Panc1 (cell line): ENCODE measurements around the gene SLC36A4. TPM values are rescaled to one million over a fixed set of nuclear protein-coding genes. Genes with fewer than 3 reads are reported as not detected.

ENCODE experiments used
- ATAC-seq: fragments of 200-7000 bp; cut with Tn5 transposase; 2 replicates; pipeline ENCODE4 v1.9.1; 2020; ENCODE audit warnings: mild to moderate bottlenecking, moderate library complexity
- BruUV-seq: library from RNA; stranded (reverse); fragments of 400-500 nt; replicated peaks from 2 replicates; lab custom pipeline; 2021; lab: Mats Ljungman, UMichigan
- CTCF ChIA-PET: fragments of 300-600 bp; sonication (Branson Sonifier 250); formaldehyde crosslinking; loops from one replicate; lab custom pipeline; 2022; ENCODE audit warnings: antibody characterized with exemption; lab: Charles Lee
- POLR2A ChIA-PET: fragments of 300-600 bp; sonication (Branson Sonifier 250); formaldehyde crosslinking; loops from one replicate; lab custom pipeline; 2022; ENCODE audit warnings: antibody characterized with exemption; lab: Charles Lee
- DNase-seq: peaks from one replicate; pipeline ENCODE4 v3.0.0-alpha.2; 2010; ENCODE audit warnings: low read depth, low spot score
- H3K27ac ChIP-seq: 2 replicates; pipeline ENCODE4 v1.5.1; 2011; ENCODE audit warnings: mild to moderate bottlenecking, low read length, inconsistent platforms
- H3K27me3 ChIP-seq: fragments of 200-500 bp; sonication (Bioruptor generic); 2 replicates; pipeline ENCODE4 v1.6.0; 2014; ENCODE audit warnings: low read length, inconsistent platforms; ENCODE audit not compliant: control insufficient read depth, insufficient read depth
- H3K36me3 ChIP-seq: fragments of 200-500 bp; sonication (Bioruptor generic); 2 replicates; pipeline ENCODE4 v1.5.1; 2014; ENCODE audit warnings: inconsistent platforms, mild to moderate bottlenecking, low read length, moderate library complexity; ENCODE audit not compliant: control insufficient read depth, insufficient read depth
- H3K4me1 ChIP-seq: 2 replicates; pipeline ENCODE4 v1.5.1; 2011; ENCODE audit warnings: inconsistent platforms, mild to moderate bottlenecking, low read length, moderate library complexity; ENCODE audit not compliant: control insufficient read depth, insufficient read depth
- H3K4me3 ChIP-seq, 2 experiments: 2 replicates each; pipeline ENCODE4 v1.5.1; 2011 to 2012; ENCODE audit warnings: low read depth in 2 of 2, low read length in 2 of 2, mild to moderate bottlenecking in 2 of 2, inconsistent platforms in 1 of 2, moderate library complexity in 1 of 2
- H3K9me3 ChIP-seq: fragments of 200-500 bp; sonication (Bioruptor generic); 2 replicates; pipeline ENCODE4 v1.5.1; 2014; ENCODE audit warnings: low read depth, mild to moderate bottlenecking, inconsistent platforms, low read length, moderate library complexity; ENCODE audit not compliant: control insufficient read depth, insufficient read depth
- CTCF ChIP-seq: fragments of 450-650 bp; IDR thresholded peaks from 2 replicates; pipeline ENCODE4 v1.5.1; 2017; ENCODE audit warnings: mild to moderate bottlenecking
- POLR2AphosphoS5 ChIP-seq: IDR thresholded peaks from 2 replicates; pipeline ENCODE4 v1.6.1; 2012; ENCODE audit warnings: mild to moderate bottlenecking, low read depth, low read length, moderate library complexity
- REST ChIP-seq, 2 experiments: IDR thresholded peaks; 2 replicates each; pipeline ENCODE4 v1.6.1; 2011 to 2012; ENCODE audit warnings: low read depth in 2 of 2, control low read depth in 1 of 2, low read length in 1 of 2, mild to moderate bottlenecking in 1 of 2, moderate library complexity in 1 of 2; ENCODE audit not compliant: insufficient read depth in 1 of 2
- SIN3A ChIP-seq: IDR thresholded peaks from 2 replicates; pipeline ENCODE4 v1.6.1; 2012; ENCODE audit warnings: low read depth, mild to moderate bottlenecking, low read length, moderate library complexity, borderline replicate concordance; ENCODE audit not compliant: insufficient read depth
- TCF7L2 ChIP-seq: IDR thresholded peaks from 2 replicates; pipeline ENCODE4 v1.6.1; 2011; ENCODE audit warnings: mild to moderate bottlenecking, low read depth, low read length, inconsistent platforms
- in situ Hi-C: cut with HindIII; loops from 2 replicates; pipeline ENCODE4 v1.10.0; 2016; ENCODE audit warnings: low sequenced_read_pairs, low pct_unique_long_range_greater_than_20kb
- intact Hi-C: fragments of 100-400 bp; cut with micrococcal nuclease; formaldehyde crosslinking; loops from one replicate; pipeline ENCODE4 v1.10.0; 2022; ENCODE audit not compliant: unreplicated experiment
- total RNA-seq: library from RNA; stranded (reverse); gene quantifications from one replicate; pipeline ENCODE4 v1.2.1, GENCODE V29; 2021; ENCODE audit not compliant: unreplicated experiment

SLC36A4 gene
- total RNA-seq, 1 experiment from 2014 or later, result 30.3 TPM

GRCh38 chr11:93189462-93189861, 8.3 kb downstream of the SLC36A4 start:
- intact Hi-C loops, result no loop called here
- in situ Hi-C loops, result no loop called here
- POLR2A ChIA-PET, result no interaction called here
- Histone ChIP-seq H3K9me3 (peaks cover 17% of the 10 kb centered on the region; the same call in 1 of the 2 replicates), H3K27ac (no peak overlapping the region), H3K4me3 (no peak overlapping the region), H3K36me3 (0 out of 2 replicates have a peak, but pooled peaks cover 2% of the 10 kb centered on the region), H3K27me3 (no peaks in the 10 kb centered on the region), H3K4me1 (no peaks in the 10 kb centered on the region)
- TF ChIP-seq SIN3A (no peak), TCF7L2 (no peak), CTCF (no peak), POLR2AphosphoS5 (no peak)
- BruUV-seq, result no TSS peak
- DNase-seq, result no peak
- CTCF ChIA-PET, result no interaction called here
- no peak for ATAC-seq

- H3K9me3 ChIP-seq, result peaks cover 17% of the 10 kb centered on the region; the same call in 1 of the 2 replicates
- no peak overlapping the region for H3K27ac ChIP-seq
- H3K4me1 ChIP-seq, result no peaks in the 10 kb centered on the region
- ATAC-seq, result no peak
- no TSS peak for BruUV-seq
- CTCF ChIA-PET, result no interaction called here
- TF ChIP-seq REST (IDR thresholded peaks at IDR 0.05; ENCODE audit: insufficient read depth in 1 of 2, low read depth in 2 of 2, low read length in 1 of 2), result no peak
- no peak for TF ChIP-seq CTCF
- TF ChIP-seq TCF7L2, result no peak
- H3K4me3 ChIP-seq, result no peak overlapping the region
- POLR2A ChIA-PET, result no interaction called here
- DNase-seq, result no peak
- peaks cover 5% of the 10 kb centered on the region; the same call in 1 of the 2 replicates for H3K36me3 ChIP-seq
- intact Hi-C loops (no loop called here), in situ Hi-C loops (no loop called here)
- H3K27me3 ChIP-seq, result no peaks in the 10 kb centered on the region
Measured at GRCh38 chr11:93188726-93189125, 9.1 kb downstream of the SLC36A4 start.
